Stimulated activated CD4-positive, alpha-beta T cell treated with anti-CD3 and anti-CD28 coated beads, TNF-alpha, amount 100 ng/mL, for 48 hours (primary cell): ENCODE data around the gene HOXD13.

ENCODE experiments used
- DNase-seq, 3 donors: peaks; one replicate each; pipeline ENCODE4 v3.0.0-alpha.2; 2020; ENCODE audit warnings: low read depth in 3 of 3

Gene HOXD13

GRCh38 chr2:176081376-176081836, 11.1 kb upstream of the HOXD13 start:
- no peak for DNase-seq

DNA sequence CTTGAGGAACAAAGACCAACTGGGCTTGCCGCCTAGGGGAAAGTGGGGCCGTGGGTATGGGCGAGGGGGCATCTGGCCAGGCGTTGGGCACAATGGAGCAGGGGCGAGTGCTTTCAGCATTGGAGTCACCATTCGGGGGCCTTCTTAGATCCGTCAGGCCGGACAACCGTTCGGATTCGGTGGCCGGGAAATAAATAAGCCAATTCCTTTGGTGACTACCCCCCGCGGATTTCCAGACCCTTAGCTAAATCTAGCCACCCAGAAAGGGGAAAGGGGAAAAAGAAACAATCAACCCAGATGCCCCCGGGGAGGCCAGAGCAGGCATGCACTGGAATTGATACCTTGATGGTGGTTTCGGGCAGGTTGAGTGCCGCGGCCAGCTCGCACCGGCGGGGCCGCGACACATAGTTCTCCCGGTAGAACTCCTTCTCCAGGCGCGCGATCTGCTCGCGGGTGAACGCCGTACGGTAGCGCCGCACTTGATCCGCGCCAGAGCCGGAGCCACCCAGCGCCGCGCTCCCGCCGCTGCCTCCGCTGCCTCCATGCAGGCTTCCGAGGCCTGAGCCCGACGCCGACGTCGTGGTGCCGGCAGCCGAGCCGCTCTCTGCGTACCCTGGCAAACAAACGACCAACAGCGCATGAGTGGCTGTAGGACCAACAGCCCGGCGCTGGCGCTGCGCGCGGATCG, 10.5 kb upstream of the HOXD13 start:
- no peak for DNase-seq

DNA sequence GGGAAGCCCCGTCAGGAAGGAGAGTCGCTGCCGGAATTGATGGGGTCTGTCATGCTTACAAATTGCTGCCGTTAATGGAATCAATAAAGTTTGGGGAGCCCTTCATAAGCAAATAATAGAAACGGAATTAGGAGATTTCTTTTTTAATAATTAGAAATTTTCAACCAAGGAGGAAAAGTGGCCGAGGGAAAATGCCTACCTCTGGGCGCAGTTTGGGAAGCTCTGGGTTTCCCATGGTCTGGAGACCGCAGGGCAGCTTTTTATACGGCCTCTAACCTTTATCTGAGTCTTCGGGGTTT, 10.0 kb upstream of the HOXD13 start:
- no peak for DNase-seq

DNA sequence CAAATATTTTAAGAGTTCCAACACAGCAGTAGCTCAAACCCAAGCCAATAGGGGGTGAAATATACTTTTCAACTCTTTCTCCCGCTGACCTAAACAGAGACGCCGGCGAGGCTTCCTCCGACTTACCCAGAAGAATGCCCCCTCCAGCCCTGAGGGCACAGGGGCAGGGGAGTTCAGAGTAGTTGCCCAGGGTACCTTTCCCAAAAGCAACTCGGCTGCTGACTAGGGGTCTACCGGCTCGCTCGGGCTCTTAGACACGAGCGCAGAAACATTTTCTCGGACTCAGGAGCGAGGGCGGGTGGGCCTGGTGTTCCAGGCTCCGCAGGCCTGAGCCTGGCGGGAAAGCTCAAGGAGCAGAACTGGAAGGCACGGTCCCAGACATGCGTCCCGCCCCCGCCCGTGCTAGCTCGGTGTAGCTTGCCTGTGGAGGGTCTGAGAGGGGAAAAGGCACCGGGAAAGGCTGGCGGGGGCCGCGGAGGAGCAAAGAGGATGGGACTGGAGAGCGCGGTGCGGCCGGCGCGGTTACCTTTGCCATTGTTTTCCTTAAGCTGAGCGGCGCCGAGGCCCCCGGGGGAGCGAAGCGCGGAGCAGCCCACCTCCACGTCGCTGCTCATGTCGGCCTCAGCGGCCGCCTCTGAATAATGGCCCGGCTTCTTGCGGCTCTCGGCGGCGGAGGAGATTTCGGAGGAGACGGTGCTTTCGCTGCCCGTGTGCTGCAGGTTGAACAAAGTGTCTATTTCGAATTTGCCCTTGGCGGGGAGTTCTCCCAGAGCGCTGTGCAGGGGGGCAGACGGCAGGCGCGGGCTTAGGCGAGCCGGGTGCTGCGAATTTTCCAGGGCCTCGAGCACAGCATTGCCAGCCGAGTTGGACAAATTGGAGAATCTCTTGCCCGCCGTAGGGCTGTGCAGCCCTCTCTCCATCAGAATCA, 9.4 kb upstream of the HOXD13 start:
- no peak for DNase-seq

DNA sequence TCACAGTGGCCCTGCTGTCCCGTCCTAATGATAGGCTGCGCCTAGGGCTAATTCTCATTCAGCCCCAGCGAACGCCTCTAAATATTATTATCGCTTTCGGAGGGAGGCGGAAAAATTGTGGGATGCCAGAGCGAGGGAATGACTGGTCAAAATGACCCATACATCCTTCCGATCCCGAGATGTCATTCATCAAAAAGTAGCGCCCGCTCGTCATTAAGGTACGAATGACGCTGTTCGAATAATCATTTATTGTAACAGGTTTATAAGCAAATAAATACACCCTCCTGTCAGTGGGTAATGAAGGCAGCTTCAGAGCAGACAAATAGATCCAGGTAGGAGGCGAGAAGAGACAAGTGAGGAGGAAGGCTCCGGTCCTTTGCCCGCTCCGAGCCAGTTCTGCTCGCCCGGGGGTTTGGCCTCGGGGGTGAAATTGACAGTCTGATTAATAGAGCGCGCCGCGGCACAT, 8.7 kb upstream of the HOXD13 start, which contains the start of gene EVX2:
Gene EVX2, minus strand, starts transcription at position 167 of the 466 bp plus-strand sequence. CDS start 186 bp downstream, outside the sequence.
- no peak for DNase-seq

DNA sequence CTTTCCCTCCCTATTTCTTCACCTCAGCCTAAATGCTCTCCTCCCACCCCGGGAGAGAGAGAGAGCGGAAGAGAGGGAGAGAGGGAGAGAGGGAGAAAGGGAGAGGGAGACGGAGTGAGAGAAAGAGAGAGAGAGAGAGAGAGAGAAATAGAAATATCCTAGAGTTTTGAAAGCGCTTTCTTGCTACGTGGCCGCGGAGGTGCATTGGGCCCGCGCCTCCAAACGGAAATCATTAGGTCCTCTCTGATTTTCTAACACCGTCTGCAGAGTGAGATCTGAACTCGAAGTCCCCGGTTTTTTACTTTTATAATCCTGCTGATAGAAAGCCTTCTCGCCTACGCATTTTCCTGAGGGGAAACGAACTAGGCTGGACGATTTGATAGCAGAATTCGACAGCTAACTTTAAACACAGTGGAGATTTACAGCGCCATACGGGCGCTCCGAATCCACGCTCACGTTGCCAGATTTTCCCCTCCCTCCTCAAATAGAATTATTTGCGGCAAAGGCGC, 7.9 kb upstream of the HOXD13 start:
- DNase-seq = no peak

DNA sequence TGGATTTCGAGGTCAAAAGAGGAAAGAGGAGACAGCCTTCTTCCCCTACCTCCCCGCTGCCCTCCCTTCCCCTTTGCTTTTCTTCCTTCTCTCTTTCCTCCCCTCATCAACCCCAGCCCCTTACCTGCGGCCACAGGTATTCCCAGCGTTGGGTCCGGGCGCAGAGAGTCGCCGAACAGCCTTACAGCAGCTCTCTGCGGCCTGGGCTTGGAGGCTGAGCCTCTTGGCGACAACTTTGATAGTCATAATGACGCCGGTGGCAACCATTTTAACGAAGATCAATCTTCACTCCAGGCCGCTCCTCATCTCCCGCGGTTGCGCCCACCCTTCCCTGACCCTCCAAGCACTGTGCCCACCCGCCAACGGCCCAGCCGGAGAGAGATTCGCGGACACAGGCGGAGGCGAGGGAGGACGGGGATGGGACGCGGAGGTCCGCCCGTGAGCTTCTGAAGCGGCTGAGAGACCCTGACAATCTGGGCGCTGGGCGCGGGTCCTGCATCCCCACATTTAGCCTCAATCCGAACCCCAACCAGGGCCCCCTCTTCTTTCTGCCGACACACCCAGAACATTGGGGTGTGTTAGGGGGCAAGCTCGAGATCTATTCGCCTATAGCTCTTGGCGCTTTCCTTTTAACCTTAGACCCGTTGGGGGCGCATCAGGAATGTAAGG, 7.3 kb upstream of the HOXD13 start:
- no peak for DNase-seq

- no peak for DNase-seq
Measured at GRCh38 chr2:176085861-176086771, 6.4 kb upstream of the HOXD13 start.

GRCh38 chr2:176087330-176088047, 5.0 kb upstream of the HOXD13 start:
- DNase-seq = no peak

DNA sequence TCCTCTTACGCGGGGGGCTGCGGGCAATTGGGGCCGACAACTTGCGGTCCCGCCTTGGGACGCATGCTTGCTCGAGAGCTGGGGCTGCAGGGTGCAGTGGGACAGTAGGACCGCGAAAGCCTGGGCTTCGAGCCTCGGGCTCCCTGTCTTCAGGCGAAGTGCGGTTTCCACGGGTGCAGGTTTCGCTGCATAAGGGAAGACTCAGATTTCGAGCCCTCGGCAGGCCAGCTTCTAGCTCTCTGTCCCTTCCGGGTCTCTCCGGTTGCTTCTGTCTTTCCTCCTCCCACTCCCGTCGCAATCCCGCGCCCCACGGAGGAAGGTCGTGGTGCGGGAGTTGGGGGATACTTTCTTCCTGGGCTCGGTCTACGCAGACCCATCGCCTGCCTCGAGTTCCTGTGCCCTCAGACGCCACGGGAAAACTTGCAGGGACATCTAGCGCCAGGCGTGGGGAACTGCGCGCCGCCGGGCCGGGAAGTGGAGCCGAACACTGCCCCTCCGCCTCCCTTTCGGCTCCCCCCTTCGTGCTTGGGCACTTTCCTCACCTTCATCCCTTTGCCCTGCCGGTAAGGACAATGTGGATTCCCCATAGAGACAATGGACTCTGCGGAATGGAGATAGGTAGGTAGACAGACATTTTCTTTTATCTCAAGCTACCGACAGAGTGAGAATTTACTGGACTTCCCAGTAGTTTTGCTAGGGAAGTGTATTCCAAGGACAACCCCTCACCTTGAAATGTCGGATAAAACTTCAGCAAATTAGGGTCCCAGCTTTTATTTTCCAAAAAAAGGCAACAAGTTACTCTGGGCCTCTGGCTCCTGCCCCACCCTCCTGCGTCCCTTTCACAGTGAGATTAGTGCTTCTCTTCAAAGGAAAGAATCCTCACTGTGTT, 4.2 kb upstream of the HOXD13 start:
- no peak for DNase-seq

GRCh38 chr2:176088937-176089842, 3.3 kb upstream of the HOXD13 start:
- DNase-seq = no peak

DNA sequence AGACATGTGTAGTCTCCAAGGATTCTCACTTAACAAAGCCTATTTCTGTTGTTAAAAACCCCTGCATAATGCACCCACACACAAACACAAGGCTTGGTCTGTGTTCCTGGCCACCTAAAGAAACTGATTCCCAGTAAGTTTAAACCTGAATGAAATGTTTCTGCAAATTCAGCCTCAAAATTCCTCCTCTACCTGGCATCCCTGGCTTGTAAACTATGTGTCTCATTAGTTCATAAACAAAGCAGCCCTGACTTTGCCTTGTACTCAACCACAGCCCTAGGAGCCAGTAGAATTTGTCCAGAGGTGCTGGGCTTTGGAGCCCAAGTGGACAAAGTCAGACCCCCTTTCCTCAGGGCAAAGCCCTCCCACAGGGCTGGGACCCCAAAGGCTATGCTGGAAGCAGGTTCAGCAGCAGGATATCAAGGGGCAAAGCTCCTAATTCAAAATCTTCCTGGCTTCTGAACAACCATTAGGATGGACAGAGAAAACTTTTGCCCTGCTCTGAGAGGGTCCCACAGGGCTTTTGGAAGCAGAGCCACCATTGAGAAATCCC, 2.6 kb upstream of the HOXD13 start:
- no peak for DNase-seq

DNA sequence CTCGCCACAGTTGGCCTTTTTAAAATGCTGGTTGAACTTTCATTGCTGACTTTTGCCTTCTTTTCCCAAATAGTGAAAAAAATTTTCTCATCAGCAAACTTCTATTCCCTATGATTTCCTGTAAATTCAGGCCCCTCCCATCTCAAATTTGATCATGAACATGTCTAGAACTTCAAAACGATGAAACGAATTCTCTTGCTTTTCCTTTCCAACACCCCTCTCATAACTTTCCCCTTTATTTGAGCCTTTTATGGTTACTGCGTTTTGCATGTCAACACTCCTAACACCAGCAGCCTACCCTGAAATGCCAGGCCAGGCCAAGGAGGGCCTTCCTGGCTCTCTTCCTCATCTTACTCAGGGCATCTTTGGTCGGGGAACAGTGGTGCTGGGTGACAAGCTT, 1.7 kb upstream of the HOXD13 start:
- DNase-seq = no peak

GRCh38 chr2:176091329-176092258, 927 bp upstream of the HOXD13 start:
- DNase-seq = no peak

DNA sequence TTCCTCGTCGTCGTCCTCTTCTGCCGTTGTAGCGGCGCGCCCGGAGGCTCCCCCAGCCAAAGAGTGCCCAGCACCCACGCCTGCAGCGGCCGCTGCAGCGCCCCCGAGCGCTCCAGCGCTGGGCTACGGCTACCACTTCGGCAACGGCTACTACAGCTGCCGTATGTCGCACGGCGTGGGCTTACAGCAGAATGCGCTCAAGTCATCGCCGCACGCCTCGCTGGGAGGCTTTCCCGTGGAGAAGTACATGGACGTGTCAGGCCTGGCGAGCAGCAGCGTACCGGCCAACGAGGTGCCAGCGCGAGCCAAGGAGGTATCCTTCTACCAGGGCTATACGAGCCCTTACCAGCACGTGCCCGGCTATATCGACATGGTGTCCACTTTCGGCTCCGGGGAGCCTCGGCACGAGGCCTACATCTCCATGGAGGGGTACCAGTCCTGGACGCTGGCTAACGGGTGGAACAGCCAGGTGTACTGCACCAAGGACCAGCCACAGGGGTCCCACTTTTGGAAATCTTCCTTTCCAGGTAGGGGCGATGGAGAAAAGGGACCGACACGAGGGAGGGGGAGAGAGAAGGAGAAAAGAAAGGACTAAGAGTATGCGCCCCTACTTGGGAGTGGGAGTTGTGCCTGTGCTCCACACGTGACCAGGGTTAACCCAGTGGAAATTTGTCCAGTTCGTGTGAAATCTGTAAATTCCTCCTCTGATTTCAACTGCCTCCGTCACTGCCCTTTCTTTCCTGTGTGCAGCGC, 800 bp downstream of the HOXD13 start:
- DNase-seq = no peak

- DNase-seq = no peak
Measured at GRCh38 chr2:176093898-176094249, 1.4 kb downstream of the HOXD13 start.
